ENCODE measurements around the gene KRT7.
A peak's percentile ranks its signal among the peaks of the same experiment; 100 is the strongest.

The KRT7 gene

DNA sequence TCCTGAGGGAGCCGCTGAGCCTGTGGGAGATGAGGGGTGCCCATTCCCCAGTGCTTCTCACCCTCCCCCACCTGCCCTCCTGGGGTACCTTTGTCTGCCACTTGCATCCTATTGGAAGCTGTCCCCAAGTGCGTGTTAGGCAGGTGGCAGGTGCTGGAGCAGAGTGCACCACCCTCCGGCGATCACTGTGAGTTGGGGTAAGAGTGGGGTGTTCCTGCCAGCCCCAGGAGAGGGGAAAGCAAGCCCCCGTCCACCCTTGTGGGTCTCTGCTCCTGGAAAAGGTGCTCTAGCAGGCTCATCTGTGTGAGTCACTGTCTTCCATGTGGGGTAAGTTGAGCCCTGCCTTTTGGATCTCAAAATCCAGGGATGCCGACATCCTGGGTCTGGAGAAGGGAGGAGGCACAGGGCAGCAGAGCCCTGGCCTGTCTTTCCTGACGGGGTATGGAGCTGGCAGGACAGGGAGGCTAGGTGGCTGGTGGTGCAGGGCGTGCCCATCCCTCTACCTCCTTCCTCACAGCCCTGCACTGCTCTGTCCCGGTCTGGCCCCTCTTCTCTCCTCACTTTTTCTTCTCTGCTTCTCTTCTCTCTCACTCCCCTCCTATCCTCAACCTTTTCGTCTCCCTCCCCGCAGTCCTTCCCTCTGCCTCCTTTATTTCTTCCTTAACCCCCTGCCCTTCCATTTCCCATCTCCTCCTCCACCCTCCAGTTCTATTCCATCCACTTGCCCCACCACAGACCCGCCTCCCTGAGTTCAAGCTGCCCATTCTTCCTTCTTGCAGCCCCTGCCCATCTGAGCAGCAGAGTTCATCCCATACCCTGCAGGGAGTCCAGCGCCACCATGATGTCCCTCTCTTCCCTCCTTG is 20.1 kb upstream of the KRT7 start:
- DNase-seq, result no peak

DNA sequence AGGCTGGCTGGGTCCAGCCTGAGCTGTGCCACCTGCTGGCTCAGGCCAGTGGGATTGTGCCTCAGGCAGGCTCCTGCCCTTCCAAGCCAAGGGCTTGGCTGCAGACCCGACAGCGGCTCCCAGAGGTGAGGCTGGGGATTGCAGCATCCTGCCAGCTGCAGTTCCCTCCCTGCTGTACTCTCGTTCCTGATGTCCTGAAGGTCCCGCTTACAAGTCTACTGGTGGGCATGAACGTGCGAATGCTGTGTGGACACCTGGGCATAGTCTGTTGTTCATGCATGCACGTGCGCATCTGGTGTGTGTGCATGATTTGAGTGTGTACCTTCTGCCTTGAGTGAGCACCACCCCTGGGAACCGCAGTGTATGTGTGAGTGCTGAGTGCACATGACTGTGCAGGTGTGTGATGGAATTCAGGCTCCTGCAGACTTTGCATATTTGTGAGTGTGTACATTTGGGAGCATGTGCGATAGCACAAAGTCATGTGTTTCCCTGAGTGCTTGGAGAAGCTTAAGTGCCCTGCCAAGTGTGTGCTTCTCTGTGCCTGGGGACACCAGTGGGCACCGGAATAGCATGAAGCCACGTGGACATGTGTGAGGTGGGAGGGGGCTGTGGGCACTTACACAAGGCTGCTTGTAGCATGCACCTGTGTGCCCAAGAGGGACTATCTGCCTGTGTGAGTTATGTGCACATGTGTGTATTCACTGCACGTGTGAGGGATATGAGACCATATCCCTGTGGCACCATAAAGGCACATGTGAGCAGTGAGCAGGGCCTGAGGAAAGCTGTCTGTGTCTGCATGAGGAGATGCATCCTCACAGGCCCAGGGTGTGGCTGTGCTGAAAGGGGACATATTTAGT is 19.3 kb upstream of the KRT7 start:
- peak; percentile 85 for DNase-seq

DNA sequence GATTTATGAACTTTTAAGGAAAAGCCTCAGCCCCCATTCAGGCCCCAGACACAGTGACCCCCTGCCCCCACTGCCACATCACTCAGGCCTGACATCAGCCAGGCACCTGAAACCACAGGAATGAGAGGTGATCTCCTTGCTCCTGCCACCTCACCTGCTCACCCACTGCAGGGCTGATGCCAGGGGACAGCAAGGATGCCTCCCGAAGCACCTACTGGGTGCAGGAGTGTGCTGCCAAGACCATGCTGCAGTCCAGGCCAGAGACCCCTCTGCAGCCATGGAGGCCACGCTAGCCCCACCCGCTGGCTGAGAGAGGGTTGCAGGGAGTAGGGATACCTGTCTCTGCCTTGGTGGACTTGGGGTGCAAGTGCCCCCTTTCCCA is 18.6 kb upstream of the KRT7 start:
- DNase-seq, result no peak

DNA sequence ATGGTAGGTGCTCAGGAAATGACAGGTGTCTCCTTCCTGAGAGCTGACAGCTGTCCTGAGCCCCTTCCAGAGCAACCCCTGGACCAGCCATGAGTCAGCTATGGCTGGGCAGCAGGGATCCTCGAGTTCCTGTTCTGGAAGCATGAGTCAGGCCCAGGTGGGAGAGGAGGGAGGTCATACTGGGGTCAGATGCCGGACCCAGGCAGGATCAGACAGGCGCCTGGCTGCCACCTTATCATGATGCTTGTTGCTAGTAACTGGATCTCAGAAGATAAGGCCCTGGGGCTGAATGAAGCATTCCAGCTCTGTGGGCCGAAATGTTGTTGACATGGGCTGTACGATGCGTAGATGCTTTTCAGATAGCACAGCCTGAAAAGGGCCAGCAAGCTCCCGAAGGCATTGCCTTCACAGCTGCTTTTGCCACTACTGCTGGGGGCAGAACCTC is 17.4 kb upstream of the KRT7 start:
- DNase-seq, result peak; percentile 66

DNA sequence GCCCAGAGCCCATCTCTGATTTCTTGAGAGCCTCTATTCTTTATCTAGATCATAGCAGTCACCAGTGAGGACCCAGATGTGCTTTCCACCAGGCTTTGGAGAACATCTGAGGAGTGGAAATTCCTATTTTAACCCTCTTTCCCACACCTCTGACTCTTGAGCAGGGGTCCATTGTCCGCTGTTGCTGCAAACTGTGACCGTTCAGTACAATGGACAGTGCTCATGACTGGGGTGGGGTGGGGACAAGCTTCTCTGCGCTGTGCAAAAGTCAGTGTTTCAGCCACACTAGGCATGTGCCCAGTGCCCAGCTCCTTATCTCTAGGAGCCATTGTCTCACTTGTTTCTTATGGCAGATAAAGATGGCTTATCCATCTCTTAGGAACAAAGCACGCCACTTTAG is 16.9 kb upstream of the KRT7 start:
- DNase-seq, result no peak

DNA sequence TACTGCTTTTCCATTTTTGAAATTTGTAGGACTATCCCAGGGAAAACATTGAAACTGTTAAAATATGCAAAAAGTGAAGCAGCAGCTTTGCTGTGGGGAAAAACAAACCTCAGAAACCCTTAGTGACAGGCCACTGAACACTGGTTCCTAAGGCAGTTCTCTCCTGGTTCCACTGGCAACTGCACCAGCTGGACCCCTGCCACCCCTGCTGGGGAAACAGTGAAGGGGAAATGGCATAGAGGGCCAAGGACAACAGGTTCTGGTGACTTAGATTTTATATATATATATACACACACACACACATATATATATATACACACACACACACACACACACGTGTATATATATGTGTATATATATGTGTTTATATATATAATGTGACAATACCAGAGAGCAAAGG is 16.2 kb upstream of the KRT7 start:
- peak; percentile 65 for DNase-seq

DNA sequence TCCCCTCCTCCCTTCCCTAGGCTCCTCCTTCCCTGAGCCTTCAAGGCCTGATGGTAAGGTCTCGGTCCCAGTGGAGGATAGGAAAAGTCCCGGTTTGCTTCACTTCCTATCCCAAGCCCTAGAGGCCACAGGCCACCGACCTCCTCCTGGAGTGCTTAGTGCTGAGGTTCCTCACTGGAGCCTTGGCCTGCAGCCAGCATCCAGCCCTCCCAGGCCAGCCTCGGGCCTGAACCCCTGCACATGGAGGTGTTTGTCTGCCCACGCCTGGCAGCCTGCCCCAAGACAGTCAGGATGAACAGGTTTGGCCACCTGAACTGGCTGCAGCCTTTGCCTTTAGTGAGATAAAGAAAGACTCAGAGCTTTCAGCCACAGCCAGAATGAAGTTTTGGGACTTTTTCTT is 15.8 kb upstream of the KRT7 start:
- peak; percentile 80 for DNase-seq

DNA sequence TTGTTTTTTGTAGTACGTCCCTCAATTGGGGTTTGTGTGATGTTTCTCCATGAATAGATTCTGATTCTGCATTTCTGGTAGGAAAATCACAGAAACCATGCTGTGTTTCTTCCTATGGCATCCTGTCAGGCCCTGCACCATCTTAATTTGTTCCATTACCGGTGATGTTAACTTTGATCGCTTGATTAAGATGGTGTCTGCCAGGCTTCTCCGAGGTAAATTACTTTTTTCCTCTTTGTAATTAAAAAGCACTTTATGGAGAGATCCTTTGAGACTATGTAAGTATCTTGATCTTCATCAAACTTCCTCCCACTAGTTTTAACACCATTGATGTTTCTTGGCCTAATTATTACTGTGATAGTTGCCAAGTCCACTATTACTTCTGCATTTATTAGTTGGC is 15.0 kb upstream of the KRT7 start:
- no peak for DNase-seq

DNA sequence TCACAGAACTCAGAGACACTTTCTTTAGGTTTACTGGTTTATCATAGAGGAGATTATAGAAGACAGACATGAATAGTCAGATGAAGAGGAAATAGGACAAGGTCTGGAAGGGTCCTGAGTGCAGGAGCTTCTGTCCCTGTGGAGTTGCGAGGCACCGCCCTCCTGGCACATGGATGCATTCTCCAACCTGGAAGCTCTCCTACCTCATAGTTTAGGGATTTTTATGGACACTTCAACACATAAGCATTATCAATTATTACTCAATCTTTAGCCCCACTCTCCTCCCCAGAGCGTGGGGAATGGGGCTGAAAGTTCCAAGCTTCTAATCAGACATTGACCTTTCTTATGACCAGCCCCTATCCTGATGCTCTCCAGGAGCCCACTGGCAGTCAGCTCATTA is 12.6 kb upstream of the KRT7 start:
- no peak for DNase-seq

DNA sequence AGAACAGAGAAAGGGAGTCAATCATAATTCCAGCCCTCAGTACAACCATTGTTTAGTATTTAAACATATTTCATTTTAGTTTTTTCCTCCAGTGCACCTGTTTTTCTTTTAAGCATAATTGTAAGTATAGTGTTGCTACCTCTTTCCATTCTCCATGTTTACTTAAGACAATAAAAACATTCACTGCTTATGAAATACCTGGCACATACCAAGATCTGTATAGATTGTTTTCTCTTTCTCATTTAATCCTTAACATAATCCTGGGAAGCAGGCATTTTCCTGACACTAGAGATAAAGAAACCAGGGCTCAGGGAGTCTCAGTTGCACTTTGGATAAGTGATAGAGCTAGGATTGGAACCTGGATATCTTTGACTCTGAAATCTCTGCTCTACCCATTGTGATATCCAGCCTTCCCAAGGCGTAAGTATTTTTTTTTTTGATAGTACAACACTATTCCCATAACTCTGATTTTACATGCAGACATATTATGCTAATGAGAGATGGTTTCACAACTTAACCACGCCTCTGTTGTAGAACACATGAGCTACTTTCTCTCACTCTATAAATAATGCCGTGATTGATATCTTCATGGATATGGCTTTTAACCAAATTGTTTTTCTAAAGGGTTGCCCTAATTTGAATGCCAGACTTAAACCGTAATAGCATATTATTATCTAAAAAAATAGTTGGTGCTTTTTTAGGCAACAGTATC is 11.8 kb upstream of the KRT7 start:
- DNase-seq, result no peak

DNA sequence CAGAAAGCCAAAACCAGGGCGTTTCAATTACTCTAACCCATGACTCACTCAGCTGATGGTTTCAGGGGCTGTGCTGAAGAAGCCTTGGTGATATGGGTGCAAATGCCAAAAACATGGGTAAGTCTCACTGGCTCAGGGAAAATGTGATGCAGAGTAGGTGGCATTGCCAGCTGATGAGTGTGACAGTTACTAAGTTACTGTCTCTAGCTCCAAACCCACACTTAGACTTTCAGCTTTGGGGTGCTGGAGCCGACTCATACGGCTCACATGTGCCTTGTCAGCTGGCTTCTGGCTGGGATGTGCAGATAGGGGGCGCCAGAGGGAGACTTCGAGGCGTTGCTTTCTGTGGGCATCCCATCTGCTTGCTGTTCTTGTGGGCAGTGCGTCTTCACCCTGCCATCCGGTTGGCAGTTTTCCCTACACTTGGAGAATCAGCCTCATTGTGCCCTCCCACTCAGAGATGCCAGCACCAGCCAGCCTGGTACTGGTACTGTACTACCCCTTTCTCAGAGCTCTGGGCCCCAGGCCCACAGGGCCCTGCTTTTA is 11.1 kb upstream of the KRT7 start:
- peak; percentile 78 for DNase-seq

DNA sequence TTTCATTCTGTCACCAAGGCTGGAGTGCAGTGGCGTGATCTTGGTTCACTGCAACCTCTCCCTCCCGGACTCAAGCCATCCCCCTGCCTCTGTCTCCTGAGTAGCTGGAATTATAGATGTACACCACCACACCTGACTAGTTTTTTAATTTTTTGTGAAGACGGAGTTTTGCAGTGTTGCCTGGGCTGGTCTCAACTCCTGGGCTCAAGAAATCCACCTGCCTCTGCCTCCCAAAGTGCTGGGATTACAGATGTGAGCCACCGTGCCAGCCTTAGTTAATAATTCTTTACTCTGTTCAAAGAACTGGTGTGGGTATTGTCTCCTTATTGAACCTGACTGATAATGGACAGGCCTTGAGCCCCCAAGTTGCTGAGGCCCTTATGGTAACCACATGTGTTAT is 10.4 kb upstream of the KRT7 start:
- no peak for DNase-seq

DNA sequence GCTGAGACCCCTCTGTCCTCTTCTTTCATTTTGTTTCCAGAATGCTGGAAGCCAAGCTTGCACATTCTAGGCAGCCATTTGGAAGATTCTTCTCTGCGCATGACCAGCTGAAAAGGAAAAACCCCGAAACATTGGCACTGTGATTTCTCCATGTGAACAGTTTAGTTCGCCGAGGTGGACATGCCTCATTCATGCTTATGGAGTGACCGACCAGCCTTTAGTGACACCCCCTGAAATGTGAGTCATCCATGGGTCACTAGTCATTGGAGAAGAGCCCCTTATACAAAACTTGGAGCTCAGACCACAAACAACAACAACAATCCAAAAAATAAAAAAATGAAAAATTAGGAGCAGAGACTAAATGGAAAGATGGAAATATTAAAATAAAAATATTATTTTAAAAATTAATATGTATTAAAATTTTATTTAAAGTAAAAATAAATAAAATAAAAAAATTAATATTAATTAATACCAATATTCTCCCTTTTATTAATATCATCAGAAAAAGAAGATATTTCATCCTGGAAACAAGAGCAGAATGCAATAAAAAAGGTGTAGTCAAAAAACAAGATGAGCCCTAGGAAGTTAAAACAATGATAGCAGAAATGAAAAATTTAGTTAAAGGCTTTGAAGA is 9.5 kb upstream of the KRT7 start:
- no peak for DNase-seq

DNA sequence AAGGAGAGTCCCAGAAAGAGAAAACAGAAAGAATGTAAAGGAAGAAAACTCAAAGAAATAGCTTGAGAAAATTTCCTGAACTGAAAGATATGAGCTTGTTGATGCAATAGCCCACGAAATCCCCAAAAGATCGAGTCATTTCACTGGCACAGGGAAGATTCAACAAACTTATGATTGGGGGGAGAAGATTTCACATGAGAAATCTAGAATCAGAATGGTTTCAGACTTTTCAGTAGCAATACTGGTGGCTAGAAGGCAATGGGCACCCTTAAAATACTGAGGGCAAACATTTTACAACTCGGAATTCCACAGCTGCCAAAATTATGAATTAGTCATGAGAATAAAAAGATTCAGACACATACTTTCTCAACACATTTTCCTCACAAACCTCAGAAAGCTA is 8.9 kb upstream of the KRT7 start:
- no peak for DNase-seq

DNA sequence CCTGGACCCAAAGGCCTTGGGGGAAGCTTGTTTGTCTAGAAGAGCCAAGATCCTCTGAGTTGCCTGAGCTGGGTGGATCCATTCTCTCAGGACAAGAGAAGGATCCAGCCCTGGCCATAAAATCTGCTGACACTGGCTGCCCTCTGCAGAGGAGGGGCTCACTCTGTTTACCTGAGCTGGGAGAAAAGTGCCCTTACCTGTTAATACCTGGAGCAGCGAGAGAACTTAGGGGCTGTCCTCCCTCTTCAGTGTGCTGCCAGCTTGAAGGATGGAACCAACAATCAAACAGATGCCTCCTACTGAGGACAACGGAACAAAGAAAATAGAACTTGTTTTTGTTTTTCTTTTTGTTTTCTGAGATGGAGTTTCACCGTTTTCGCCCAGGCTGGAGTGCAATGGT is 7.3 kb upstream of the KRT7 start:
- no peak for DNase-seq

DNA sequence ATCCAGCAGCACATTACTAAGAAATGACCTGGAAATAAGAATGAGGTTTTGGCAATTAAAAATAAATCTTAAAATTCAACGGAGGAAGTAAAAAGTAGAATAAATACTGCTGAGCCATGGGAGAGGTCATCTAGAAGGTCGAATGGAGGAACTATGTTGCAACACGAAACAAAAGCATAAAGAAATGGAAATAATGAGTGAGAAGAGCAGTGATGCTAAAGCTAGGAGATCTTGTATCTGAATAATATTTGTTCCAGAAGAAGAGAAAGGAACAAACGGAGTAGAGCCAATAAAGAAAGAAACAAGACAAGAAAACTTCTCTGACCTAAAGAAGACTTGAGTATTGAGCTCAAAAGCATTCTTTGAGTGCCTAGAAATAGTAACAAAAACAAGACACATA is 6.6 kb upstream of the KRT7 start:
- no peak for DNase-seq

DNA sequence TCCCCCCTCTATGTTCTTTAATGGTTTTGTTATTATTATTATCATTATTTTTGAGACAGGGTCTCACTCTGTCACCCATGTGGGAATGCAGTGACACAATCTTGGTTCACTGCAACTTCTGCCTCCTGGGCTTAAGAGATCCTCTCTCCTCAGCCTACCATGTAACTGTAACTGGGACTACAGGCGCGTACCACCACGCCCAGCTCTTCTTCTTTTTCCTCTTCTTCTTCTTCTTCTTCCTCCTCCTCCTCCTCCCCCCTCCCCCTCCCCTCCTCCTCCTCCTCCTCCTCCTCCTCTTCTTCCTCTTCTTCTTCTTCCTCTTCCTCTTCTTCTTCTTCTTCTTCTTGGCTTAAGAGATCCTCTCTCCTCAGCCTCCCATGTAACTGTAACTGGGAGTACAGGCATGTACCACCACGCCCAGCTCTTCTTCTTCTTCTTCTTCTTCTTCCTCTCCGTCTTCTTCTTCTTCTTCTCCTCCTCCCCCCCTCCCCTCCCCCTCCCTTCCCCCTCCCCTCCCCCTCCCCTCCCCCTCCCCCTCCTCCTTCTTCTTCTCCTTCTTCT is 5.4 kb upstream of the KRT7 start:
- DNase-seq, result no peak

DNA sequence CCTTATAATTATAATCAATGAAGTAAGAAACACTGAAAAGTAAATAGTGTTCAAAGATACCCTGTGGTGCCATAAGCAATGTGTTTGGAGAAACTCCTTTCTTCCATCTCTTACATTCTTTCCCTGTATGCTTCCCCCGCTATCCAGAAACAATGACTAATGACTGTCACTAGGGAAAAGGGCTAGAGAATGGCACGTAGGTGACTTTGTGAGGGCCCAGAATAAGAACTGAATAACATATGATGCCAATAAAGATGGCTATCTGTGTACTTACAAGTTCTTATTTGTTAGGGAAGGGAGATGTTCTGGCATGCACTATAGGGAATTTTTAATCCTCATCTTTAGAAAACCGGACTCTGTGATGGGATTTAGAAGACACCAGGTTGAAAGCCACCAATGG is 4.7 kb upstream of the KRT7 start:
- DNase-seq, result peak; percentile 78

DNA sequence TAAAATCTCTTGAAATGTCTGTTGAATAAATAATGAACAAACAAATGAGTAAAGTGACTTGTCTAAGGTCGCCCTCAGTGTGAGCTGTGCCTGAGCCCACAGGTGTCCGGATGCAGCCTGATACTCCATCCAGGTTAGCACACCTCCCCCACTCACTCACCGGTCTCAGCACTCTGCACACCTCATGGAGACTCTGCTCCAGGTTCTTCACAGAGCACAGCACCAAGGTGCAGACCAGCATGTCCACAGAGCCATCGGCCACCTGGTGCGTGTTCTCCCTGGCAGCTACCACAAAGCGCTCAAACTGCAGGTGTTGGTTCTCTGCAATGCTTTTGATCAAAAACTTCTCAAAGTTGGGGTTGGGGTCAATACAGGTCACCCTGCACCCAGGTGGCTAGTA is 4.1 kb upstream of the KRT7 start:
- peak; percentile 26 for DNase-seq

DNA sequence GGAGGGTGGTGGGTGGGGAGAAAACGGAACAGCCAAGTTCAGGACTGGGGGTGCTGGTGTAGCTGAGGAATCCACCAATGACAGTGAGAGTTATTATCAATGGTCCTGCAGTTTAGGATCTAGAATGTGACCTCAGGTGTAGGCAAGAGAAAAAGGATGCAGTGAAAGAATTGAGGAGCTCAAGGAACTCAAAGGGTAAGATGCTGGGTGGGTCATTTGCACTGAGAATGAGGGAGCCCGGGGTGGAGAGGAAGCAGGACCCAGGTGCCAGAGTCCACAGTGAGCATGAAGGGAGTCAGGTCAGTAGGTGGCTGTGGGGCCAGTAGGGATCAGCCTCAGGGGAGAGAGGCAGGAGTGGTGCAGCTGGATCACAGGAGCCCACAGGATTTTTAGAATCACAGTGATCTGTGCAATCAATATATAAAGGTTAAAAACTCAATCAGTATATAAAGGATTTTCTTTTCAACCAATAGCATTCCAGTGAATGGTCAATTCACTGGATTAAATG is 3.2 kb upstream of the KRT7 start:
- DNase-seq, result no peak

DNA sequence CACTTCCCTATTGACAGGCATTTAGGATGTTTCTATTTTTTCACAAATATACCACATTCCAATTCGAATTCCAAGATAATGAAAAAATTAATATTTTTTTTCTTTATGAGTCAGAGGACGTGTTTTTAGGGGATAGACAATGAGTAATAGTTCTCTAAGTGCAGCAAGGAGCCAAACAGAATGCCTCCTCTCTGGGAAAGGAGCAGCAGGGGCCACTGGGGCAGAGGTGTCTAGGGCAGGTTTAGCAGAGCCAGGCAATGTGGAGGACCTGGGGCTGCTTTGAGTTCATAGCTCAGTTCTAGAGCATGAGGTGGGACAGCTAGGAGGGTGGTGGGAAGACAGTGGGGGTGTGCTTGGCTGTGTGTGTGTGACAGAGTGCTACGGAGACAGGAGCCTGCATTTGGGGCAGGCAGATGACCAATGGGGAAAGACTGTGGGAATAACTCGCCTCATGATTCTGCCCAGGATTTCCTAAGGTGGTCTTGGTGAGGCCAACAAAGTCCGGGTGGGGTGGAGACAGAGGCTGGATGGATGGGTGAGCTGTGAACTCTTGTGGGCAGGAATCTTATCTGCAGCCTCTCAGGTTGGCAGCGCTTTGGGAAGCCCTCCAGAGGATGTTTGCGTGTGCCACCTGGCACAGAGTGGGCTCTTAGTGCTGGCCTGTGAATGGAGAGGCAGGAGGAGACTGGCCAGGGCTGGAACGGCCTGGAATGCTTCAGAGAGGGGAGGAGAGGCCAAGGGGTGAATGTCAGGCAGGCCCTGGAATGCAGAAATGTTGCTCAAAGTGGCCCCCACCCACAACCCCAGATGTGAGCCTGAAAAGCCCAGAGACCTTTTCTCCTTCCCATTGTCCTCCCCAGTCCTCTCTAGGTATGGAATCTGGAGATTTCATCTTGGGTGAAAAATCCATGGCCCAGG is 2.4 kb upstream of the KRT7 start:
- no peak for DNase-seq

Data from NCI-H69 (cell line).